HG02588 (cell line): Measurements from ENCODE around the gene PPIA.

ENCODE experiments used
- ATAC-seq: cut with Tn5 transposase; IDR thresholded peaks from one replicate; pipeline ENCODE4 v1.9.1; 2021; ENCODE audit warnings: mild to moderate bottlenecking, moderate library complexity; ENCODE audit not compliant: unreplicated experiment

PPIA gene

DNA sequence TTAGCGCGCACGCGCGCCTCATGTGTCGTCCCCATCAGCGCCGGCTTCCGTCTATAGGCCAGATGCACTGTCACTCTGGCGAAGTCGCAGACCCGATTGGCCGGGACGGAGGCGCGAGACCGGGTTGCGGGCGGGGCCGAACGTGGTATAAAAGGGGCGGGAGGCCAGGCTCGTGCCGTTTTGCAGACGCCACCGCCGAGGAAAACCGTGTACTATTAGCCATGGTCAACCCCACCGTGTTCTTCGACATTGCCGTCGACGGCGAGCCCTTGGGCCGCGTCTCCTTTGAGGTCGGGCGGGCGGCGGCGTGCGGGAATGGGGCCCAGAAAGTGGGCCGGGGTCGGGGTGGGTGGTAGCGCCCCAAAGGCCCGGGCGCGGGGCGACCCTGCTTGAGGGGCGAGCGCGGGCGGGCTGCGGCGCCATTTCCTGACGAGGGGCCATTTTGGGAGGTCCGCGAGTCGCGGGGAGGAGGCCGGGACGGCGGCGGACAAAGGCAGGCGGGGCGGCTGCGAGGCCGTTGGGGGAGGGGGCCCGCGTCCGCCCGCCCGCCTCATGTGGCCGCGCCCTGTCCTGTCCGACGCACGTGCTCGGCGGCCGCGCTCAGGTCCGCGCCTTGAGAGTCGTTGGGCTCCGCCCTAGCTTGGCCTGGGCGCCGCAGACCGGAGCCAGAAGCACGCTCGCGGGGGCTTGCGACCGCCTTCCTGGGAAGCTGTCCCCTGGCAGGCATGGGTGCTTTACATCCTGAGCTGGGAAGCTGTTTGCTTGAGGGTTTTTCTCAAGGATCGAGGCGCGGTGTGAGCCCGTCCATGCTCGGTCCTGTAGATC lies at the start of gene PPIA:
Gene PPIA (plus strand): TSS at position 178 of the 825 bp plus-strand sequence. CDS start 44 bp downstream, at position 222.
- ATAC-seq, result peak; percentile 87

DNA sequence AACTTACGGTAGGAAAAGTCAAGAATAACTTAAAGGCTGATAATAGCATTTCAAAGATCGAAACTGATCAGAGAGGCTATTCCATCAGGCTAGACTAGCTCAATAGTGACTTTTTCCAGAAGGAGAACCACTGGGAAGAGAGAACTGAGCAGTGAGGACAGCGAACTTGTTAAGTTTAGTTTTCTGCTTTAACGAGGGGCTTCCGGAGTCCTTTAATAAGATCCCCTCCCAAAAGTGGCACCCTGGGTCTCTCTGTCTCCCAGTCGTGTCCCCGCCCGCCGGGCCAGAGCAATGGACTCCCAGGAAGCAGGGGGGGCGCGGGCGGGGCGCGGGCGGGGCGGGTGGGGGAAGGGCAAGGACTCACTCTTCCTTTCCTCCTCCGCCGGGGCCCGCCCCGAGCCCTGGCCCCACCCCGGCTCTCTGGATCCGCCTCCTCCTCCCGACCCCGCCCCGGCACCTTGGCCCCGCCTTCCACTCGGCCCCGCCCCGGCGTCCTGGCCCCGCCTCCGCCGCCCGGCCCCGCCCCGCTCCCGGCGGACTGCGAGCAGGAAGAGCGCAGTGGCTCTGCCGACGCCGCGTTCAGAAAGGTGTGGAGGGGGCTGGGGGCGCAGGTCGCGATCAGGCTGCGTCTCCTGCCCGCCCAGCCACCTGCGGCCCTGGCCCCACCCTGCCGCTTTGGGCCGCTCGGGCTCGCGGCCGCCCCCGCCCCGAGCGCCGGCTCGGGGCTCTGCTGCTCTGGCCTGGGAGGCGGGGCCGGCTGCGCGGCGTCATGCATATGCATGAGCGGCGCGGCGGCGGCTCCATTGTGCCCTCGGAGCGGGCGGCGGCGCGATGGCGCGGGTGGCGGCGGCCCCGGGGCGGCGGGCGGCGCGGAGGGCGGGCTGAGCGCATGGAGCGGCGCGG lies 48.2 kb upstream of the PPIA start, which contains the start of gene ZMIZ2:
Gene ZMIZ2 (plus strand): TSS at position 803 of the 903 bp plus-strand sequence. CDS start 7,403 bp downstream, outside the sequence.
- ATAC-seq, result peak; percentile 63

DNA sequence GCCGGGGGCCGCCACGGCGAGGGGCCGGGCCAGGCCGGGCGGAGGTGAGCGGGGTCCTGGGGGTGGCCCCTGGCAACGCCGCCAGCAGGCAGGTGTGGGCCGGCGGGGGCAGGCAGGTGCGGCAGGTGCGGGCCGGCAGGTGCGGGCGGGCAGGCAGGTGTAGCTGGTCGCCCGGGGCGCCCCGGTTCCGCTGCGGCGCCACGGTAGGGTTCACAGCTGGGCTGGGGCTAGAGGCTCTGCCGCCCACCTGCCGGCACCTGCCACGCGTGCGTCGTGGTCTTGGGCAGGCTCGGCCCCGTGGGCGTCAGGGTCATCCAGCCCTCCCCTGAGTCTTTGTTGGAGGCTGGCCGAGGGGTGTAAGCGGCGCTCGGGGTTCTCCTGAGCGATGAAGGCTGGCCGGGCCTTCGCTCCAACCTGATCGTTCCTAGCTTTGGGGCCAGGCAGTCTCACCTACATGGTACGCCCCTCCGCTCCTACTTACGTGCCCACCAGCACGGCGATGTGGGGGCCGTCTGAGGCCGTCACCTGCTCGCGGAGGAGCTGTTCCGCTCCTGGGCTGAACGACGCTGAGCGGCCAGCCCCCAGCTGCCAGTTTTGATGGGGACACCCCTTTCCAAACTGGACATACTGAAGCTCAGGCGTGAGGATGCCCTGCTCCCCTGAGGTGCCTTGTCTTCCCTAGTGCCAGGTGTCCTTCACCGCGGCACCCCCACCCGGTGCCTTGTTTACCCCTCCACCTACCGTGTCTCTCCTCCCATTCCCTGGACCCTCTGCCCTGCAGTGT lies 47.3 kb upstream of the PPIA start:
- ATAC-seq, result peak; percentile 7

DNA sequence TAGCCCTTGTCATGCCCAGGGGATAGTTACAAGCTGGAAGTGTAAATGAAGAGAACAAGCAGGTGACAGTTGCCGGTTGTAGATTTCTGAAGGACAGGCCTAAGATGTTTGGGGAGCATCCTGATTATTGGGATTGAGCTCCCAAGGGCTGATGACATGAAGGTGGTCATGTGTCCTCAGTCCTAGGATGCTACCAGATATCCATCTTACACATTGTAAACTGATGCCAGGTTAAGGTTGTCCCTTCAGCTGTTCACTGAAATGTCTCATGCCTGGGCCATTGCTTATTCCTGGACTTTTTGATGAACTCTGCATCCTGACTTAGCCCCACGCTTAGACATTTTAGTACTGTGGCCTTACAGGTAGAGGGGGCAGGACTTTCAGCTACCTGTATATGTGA lies 46.5 kb upstream of the PPIA start:
- no peak for ATAC-seq

DNA sequence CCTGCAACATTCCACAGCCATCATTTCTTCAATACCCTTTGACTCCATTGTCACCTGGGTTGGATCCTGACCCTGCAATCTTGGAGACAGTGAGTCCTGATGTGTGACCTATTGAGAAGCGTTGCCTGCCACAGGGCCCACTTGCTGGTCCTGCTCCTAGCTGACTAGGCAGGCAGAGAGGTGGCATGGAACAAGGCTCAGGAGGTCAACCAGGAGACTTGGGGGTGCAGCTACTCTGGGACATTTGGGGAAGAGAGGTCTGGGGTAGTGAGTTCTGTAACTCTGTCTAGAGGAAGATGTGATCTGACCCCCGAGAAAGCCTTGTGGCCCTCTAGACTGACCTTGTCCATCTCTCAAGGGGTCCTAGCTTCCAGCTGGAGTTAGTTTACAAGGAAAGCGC lies 46.1 kb upstream of the PPIA start:
- ATAC-seq, result no peak

DNA sequence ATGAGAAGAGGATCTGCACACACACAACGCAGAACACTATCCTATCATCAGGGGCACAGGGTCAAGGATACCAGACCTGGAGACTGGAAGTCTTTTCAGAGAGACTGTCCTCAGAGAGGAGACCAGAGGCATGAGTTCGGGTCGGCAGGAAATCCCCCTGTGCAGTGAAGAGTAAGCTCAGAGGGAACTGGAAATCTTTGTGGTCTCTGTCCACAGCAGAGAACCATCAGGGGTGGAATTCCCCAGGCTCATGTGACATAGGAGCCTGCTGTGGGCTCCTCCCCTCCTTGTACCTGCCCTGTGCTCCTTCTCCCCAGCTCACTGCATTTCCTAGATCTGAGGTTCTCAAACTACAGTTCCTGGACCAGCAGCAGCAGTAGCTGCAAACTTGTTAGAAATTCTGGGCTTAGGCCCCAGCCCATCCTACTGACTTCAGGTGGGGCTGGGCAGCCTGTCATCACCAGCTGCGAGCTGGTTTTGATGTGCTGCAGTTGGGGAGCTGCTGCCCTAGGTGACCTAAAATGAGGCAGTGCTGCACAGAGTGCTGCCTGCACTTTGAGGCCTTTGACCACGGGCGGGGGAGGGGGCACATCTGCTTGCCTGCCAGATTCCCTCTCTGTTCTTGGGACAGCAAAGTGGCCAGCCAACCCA lies 45.4 kb upstream of the PPIA start:
- ATAC-seq, result peak; percentile 62

DNA sequence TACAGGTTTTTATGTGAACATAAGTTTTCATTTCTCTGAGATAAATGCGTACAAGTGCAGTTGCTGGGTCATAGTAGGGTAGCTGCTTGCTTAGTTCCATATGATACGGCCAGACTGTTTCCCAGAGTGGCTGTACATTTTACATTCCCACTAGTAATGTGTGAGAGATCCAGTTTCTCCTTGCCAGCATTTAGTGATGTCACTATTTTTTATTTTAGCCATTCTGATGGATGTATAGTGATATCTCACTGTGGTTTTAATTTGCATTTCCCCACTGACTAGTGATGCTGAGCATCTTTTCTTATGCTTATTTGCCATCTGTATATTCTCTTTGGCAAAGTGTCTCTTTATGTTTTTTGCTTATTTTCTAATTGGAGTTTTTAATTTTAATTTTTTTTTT lies 43.7 kb upstream of the PPIA start:
- ATAC-seq, result no peak

DNA sequence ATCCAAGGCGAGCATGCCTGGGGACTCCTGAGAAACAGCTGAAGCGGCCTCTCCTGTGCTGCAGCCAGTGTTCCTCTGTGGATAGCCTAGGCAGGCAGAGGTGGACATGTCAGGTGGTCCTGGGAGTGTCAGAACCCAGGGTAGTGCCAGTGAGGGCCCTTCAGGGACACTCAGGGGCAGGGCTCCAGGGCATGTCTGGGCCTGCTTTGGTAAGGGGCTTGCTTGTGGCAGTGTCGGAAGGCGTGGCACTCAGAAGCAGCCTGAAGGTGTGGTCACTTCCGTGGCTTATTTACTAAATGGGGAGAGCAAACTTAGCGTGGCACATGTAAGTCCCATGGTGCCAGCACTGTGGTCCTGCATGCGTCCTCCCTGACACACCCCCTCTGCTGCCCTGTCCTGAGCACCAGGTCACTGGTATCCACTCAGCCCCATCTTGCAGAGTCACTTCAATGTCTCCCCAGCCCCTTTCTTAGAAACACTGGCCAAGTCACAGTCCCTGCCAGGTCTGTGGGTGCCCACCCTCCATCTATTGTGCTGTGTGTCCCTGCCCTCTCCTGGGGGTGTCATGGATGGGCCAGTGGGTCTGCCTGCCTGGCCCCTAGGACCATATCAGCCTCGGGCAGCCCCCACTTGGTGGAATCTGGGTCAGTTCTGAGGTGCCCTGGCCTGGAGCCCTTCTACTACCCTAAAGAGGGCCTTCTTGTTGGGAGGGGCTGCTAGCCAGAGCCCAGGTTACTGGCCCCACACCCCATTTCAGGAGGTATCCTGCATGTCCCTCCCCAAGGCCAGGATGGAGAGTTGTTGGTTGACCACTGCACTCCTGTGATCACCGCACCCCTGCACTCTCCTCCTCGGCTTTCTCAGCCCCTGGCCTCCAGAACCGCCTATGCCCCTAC lies 41.4 kb upstream of the PPIA start:
- no peak for ATAC-seq

DNA sequence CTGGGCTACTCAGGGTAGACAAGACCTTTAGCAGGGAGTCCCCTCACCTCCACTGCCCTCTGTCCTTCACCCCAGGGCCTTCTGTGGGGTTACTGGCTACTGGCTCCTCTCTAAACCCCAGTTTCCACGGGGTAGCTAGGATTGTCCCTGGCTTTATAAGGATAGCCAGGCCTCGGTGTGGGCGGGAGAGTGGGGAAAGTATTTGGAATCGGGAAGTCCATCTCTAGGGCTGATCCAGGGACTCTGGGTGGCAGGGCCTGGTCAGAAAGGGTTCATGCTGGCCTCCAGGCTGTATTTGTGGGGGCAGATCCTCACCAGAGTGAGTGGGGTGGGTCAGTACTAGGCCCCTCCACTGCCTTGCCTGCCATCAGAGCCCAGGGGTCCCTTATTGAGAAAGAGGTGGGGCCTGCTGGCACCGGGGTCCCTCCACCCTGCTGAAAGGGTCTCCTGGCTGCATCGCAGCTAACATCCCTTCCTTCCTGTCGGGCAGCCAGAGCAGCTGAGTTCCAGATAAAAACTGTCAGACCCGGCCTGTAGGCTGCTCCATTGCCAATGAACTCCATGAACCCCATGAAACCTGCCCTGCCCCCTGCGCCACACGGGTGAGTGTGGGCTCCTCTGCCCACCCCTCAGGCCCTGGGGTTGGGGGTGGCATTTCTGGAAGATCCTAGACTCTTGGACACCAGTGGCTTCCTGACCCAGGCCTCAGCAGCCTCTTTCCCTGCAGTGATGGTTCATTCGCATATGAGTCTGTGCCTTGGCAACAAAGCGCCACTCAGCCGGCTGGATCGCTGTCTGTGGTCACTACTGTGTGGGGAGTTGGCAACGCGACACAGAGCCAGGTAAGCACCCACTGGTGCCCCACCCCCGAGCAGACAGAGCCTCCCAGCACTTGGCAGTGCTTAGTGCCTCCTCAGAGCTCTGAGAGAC lies 40.5 kb upstream of the PPIA start:
- no peak for ATAC-seq

DNA sequence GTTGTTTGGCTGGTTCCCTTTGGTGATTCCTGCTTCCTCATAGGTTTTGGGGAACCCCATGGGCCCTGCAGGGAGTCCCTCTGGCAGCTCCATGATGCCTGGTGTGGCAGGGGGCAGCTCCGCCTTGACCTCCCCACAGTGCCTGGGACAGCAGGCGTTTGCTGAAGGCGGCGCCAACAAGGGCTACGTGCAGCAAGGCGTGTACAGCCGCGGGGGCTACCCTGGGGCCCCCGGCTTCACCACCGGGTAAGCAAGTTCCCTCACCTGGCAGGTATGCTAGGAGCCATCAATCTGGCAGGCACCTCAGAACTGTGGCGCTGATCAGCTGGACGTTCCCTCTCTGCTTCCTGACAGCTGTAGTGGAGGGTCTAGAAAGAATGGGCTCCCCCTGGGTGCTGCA lies 39.6 kb upstream of the PPIA start:
- no peak for ATAC-seq

DNA sequence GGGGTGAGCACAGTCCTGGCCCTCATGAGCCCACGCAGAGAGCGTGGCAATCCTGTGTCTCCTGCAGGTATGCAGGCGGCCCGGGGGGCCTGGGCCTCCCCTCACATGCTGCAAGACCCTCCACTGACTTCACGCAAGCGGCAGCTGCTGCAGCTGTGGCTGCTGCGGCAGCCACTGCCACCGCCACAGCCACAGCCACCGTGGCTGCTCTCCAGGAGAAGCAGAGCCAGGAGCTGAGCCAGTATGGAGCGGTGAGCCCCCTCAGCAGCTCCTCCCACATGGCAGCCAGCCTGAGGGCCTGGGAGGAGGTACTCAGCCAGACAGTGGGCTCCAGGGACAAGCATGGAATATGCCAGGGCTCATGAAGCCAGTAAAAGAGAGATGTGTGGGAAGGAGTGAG lies 39.2 kb upstream of the PPIA start:
- ATAC-seq, result no peak

DNA sequence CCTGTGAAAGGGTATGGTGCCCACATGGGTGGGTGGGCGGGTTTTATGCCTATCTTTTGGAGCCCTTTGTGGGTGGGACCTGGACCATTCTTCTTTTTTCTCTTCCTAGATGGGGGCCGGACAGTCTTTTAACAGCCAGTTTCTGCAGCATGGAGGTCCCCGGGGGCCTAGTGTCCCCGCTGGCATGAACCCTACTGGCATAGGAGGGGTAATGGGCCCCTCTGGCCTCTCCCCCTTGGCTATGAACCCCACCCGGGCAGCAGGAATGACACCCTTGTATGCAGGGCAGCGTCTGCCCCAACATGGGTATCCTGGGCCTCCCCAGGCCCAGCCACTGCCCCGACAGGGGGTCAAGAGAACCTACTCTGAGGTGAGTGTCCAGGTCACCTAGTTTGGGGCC lies 38.7 kb upstream of the PPIA start:
- ATAC-seq, result no peak

DNA sequence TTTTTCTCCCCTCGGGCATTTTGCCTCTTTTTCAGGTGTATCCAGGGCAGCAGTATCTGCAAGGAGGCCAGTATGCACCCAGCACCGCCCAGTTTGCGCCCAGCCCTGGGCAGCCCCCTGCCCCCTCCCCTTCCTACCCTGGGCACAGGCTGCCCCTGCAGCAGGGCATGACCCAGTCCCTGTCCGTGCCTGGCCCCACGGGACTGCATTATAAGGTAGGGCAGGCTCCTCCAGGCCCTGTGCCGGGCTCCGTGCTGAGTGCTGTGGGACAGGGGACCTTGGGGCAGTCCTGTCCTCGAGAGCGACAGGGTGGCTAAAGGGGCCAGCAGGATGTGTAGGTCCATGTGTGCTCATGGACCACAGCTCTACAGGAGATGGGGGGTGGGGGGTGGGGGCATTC lies 37.2 kb upstream of the PPIA start:
- ATAC-seq, result no peak

DNA sequence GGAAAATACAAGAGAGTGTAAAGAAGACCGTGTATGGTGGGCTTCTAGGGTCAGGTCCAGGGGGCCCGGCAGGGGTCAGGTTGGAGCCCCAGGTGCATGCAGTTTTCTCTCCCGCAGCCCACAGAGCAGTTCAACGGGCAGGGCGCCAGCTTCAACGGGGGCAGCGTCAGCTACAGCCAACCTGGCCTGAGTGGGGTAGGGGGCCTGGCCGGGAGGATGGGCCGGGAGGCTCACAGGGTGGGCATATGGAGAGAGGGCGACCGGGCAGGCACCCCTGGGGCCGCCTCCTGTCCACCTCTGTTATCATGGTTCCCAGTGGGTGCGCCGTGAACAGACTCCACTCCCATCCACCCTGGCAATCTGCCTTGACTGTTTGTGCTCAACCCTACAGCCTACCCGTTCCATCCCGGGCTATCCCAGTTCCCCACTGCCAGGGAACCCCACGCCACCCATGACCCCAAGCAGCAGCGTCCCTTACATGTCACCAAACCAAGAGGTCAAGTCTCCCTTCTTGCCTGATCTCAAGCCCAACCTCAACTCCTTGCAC lies 36.4 kb upstream of the PPIA start:
- no peak for ATAC-seq

DNA sequence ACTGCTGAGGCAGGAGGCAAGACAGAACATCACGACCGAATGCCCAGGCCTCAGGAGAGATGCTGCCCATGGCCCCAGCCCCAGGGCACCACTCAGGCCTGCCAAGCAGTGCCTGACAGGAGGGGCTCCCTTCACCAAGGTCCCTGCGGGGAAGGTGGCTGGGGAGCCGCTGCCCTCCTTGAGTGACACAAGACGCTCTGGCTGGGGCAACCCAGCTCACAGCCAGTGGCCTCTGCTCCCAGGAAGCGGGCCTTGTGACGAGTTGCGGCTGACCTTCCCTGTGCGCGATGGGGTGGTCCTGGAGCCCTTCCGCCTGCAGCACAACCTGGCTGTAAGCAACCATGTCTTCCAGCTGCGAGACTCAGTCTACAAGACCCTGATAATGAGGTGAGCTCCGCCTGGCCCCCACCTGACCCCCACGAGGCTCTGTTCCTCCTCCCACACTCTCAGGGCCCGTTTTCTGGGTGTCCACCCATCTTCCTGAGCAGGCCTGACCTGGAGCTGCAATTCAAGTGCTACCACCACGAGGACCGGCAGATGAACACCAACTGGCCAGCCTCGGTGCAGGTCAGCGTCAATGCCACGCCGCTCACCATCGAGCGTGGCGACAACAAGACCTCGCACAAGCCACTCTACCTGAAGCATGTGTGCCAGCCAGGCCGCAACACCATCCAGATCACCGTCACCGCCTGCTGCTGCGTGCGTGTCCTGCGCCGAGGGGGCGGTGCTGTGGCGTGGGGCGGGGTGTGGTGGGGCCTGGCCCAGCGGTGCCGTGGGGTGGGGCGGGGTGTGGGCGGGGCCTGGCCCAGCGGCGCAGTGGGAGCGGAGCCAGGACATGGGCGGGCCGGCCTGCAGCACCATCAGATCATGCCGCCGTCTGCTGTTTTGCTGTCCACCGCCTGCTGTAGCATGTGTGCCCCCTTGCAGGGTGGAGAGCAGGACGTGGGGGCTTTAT lies 35.0 kb upstream of the PPIA start:
- no peak for ATAC-seq

DNA sequence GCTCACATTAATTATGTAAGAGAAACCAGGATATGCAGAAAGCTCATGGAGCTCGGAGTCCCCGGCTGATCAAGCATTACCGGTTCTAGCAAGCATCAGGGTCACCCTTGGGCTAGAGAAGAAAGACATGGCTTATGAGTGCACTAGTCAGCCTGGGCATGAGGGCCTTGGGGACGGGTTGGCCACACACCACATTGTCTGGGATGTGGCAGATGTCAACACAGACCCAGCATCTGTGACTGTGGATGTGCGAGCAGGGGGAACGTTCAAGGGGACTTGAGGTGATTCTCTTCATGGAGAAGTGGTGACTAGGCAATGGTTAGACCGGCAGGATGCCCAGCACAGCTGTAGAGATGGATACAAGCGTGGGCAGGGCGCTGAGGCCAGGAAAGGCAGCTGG lies 34.2 kb upstream of the PPIA start:
- ATAC-seq, result no peak
